Activated CD4-positive, alpha-beta T cell treated with anti-CD3 and anti-CD28 coated beads, Interleukin-2, Interleukin-6, amounts not matched to agents 100 ng/mL and 50 ng/mL, durations not matched to agents 16 hours and 8 hours (primary cell): ENCODE data around the gene THEMIS.
"Not testable (repeated sequence)": the region's sequence is repeated elsewhere in the genome, so short reads cannot be mapped to it uniquely, and the experiment has no call there.

Source experiments
- DNase-seq: peaks from one replicate; pipeline ENCODE4 v3.0.0-alpha.2; 2020

The THEMIS gene

DNA sequence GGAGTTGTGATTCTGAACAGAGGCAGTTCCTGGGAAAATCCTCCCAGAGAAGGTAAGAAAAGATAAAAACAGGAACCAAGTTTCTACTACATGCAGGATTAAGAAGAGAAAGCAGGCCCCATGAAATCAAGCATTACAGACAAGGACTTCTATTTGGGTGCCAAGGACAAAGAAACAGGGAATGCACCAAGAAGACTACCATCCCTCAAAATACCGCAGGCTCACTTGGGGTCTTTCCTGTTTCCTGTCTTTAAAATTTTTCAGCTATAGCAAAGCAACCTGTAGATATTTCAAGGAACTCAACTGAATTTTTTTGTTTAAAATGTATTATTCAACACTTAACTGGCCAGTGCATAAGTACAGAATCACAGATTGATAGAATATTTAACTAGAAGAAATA, 107.5 kb downstream of the THEMIS start:
- DNase-seq: no peak

DNA sequence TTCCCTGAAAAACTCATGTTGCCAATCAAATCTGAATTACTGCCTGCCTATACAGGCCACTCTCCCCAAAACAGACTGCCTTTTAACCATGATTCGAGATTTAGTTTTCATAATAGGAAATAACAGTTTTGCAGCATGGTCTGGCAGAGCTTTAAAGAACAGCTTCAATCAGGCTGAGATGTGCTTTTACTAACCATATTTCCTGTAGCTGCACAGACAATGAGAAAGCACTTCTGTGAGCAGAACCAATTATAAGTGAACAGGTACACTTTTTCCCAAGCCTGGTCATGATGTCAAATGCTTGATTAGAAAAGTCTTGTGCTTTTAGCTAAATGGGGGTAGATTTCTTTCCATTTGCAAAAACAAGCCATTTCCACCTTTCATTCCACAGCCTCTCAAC, 108.2 kb downstream of the THEMIS start:
- no peak for DNase-seq

DNA sequence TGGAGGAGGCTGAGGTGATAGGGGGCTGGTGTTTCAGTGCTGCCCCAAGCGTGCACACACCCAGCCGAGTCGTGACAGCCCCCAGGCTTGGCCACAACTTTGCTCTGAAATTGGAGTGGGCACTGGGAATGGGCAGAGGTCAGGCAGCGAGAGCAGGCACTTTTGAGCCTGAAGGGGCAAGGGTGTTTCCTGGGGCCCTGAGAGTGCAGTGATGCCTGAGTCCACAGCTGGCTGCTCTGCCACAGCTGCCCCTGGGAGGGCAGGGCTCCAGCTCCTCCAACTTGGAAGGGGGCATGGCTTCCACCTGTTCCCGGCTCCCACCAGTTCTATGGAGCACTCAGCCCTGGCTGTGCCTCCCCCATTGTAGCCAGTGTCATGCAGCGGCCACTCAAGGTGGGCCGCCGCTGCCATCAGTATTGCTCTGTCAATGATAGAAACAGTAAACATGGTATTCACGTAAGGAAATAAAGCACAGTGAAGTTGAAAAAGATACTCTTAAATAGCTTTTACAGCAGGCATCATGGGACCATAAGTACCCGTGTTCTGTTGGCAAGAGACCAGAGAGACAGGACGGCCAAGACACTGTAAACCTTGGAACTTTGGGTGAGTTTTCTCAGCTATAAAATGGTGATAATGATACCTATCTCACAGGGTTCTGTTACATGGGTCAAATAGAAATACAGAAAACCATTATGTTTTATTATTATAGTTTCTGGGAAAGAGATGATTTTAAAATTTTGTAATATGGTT, 108.9 kb downstream of the THEMIS start:
- no peak for DNase-seq

DNA sequence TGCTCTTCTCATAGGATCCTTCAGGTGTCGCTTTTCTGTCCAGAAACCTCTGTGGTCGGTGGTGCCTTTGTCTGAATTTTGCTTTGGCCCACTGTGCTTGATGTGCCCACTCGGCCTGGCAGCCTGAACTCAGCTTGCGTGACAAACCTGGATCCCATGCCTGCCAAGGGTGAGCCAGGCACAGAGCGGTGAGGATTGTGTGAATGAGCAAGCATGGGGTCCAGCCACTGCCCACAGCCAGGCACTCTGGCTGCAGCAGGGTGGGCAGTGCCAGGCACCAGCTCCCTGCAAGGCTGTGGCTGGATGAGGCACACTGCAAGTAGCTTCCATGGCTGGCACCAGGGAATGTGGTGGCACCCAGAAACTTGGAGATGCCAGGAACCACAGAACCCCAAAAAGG, 110.3 kb downstream of the THEMIS start:
- no peak for DNase-seq

DNA sequence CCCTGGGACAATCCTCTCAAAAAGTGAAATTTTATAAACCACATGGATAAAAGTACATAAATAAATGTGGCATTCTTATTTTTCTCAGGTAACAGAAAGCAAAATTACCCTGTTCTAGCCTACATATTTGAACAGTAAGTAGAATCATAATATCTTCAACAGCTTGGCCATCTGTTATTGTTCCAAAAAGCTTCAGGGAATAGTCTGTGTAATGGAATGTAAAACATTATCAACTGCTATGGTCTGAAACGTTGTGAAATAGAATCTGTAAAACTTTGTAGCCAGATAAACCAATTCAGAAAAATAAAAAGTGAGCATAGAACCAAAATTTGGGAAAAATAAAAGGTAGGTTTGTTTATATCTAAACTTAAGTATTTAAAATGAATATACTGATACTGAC, 114.7 kb downstream of the THEMIS start:
- DNase-seq: no peak

DNA sequence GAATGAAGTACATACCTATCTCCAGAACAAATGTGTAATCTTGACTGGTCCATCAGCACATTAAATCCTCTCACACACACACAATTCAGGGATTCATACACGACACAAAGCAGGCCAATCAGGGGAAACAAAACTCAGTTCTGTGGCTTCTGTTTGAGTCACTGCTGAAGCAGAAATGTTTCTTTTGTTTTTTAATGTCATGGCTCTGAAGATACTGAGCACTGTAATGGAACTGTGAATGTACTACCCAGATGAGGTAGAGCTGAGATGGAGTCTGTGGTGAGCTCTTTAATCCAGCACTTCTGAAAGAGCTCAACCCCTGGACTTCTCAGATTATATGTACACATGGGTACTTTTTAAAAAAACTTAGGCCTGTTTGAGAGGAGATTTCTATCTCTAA, 116.4 kb downstream of the THEMIS start:
- peak; percentile 18 for DNase-seq

DNA sequence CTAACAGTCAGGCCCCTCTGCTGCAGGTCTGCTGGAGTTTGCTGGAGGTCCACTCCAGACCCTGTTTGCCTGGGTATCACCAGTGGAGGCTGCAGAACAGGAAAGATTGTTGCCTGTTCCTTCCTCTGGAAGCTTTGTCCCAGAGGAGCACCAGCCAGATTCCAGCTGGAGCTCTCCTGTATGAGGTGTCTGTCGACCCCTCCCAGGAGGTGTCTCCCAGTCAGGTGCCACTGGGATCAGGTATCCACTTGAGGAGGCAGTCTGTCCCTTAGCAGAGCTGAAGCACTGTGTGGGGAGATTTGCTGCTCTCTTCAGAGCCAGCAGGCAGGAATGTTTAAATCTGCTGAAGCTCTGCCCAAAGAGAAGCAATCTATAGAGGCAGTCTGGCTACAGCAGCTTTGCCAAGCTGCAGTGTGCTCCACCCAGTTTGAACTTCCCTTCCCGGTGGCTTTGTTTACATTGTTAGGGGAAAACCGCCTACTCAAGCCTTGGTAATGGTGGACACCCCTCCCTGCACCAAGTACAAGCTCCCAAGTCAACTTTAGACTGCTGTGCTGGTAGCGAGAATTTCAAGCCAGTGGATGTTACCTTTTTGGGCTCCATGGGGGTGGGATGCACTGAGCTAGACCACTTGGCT, 119.1 kb downstream of the THEMIS start:
- DNase-seq: not testable (repeated sequence)

DNA sequence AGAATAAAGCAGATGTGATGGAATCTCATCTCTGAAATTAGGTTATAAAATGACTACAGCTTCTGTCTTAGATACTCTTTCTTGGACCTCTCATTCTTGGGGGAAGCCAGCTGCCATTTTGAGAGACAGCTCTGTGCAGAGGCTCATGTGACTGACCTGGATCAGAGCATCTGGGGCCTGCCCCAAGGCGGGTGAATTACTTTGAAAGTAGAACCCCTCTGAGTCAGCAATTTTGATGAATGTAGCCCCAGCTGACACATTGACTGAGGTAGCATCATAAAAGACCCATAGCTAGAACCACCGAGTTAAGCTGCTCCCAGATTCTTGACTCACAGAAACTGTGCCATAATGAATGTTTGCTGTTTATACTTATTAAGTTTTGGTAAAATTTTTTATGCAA, 124.5 kb downstream of the THEMIS start:
- no peak for DNase-seq

DNA sequence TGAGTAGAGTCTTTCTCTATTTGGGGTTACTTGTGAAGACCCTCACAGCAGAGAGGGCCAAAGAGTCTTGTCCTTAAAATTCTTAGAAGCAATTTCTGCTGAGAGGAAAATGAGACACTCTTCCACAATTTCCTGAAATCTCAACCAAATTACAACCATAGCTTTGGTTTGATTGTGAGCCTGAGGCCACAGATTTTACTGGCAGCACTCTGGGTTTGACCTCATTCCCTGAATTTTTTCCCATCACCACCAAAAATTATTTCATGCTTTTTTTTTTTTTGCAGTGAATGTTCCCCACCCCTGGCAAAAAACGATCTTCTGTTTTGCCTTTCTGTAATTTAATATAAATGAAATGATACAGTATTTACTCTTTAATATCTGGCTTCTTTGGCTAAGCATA, 125.5 kb downstream of the THEMIS start:
- no peak for DNase-seq

DNA sequence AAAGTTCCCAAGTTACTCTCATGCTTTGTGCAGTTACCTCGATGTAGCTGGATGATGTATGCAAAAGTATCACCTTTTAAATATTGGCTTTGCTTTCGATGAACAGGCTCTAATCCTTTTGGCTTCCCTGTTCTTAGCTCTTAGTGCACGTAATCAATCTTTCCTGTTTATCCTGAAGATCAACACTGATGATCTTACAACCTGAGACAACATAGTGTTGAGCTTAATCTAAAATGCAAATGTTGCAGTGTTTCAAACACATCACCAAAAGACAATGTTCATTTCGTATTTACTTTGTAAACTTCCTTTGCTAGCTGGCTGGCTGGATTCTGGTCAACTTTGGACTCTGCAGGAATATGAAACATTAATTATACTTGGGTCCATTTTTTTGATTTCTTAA, 132.1 kb downstream of the THEMIS start:
- DNase-seq: no peak

DNA sequence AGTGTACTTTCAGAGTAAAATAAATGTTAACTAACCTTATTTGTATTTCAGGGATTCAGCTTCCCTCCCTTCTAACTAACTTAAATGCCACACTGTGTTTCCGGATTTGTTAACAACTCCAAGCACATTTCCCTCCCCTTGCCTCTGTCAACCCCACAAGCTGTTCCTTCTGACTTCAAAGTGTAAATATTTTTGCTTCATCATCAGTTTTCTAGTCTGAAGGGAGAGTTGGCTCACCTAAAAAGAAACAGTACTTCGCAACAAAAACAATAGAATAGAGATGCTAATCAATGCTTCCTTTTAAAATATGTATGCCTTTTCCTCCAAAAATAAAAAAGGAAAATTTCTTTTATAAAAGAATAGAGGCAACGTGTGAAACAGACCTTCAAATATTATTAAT, 132.6 kb downstream of the THEMIS start:
- no peak for DNase-seq

DNA sequence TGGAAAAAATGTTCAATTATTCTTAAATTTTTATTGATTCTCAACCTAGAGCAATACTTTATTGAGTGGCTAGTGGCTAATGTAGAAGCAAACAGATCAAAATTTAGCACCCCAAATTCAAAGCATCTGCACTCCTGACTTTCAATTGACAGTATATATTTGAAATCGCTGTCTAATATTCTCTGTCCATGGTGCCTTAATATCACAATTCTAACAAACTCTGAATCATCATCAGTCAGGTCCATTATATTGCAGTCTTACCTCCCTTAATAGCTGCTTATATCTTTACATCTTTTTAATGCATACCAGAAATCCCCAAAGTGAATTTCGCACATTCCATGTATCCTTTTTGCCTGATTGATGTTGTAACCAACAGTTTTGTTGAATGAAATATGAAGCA, 134.9 kb downstream of the THEMIS start:
- no peak for DNase-seq

DNA sequence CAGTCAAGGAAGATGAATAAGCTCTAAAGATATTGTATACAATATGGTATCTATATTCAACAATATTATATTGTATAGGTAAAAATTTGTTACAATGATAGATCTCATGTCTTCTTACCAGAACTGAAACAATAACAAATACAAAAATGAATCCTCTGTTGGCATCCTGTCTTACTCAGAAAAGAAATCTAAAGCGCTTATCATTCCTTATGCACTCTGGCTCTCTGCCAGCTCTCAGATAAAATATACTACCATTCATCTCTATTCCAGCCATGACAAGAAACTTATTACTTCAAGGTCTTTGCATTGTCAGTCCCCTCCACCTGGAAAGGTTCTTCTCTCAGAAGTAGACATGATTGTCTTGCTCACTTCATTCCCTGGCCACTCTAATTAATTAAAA, 138.6 kb downstream of the THEMIS start:
- peak; percentile 17 for DNase-seq

DNA sequence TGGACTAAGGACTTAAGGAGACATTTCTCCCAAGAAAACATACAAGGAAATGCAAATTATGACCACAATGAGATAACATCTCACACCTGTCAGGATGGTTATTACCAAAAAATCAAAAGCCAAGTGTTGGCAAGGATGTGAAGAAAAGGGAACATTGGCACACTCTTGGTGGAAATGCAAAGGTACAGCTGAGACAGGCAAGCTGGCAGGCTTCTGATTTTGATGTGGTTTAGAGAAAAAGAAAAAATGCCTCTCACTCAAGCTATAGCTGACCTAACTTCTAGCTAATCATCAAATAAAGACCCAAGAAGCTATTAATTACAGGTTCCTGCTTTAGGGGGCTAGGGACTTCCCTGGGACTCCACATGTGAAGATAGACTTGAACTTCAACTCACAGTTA, 139.8 kb downstream of the THEMIS start:
- no peak for DNase-seq

DNA sequence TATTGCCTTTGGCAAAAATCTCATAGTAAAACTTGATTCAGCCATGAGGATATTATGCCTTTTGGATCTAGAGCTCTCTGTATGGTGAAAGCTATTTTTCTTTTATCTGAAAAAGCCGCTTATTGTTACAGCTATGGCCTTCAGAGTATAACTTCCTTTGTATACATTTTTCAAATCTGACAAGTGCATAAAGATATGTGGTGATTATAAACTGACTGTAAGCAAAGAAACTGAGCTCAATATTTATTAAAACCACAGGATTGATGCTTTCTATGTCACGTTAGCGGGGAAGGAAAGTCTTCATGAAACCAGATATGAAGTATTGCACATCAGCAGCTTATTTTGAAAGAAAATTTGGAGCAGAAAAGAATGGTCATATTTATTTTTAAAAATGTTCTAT, 151.8 kb downstream of the THEMIS start:
- no peak for DNase-seq

DNA sequence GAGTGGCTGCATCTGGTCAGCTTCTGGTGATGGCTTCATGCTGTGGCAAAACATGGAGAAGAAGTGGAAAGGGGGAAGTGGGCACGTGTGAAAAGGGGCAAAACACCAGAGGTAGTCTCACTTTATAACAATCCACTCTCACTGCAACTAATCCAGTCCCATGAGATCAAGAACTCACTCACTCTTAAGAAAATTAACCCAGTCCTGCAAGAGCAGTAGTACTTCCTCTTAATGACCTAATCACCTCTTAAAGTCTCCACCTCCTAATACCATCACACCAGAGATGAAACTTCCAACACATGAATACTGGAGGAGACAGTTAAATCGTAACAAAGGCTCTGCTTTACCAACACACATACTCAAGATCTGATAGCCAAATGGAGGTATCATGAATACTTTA, 152.6 kb downstream of the THEMIS start:
- DNase-seq: no peak

DNA sequence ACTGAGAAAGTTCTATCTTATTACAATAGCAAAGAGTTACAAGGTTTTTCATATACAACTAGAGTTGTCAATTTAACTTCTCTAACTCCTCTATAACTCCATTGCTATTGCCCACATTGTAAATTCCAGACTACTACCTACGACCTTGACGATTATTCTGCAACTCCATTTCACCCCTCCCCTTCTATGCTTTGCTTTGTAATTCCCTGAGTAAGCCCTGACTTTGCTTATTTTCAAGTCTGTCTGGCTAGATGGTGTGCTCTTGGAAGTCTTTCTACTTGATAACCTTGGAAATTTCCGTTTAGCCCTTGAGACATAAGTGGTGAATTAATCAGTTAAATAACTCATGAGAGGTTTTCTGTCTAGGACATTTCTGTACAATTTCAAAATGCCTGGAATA, 162.4 kb downstream of the THEMIS start:
- DNase-seq: no peak

DNA sequence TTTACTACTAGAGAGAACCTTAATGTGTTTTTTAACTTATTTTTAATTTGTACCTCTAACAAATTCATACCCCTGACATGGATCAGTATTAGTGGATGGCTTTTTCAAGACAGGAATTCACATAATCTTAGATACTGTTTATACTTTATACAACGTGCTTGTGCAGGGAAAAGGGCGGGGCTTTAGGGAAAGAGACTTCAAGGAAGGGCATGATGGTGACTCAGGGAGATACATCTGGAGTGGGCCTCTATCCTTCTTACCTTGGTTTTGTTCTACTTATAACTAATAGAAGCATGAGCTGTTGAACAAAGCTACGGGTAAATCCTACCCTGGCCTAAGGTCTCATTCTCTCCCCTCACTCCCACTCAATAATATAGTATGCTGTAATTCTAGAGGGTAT, 163.1 kb downstream of the THEMIS start:
- no peak for DNase-seq

DNA sequence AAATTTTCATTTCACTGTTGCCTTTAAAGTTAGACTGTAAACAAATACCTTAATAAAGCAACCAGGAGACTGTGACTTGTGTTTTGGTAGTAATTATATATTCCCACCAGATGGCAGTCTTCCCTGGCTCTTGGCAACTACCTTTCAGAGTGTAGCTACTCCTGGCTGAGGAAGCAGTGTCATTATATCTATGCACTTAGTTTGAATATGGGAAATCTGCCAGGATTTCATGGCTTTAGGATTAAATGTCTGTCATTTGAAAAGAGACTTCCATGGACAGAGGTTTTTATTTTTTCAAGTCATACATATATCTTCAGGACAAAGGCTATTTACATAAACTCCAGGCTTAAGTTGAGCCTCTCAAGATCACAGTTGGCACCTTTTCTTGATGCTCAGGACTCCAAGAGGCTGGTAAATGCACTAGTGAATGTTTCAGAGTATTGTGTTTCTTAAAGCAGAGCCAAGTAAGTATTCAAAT, 163.8 kb downstream of the THEMIS start:
- peak; percentile 74 for DNase-seq

DNA sequence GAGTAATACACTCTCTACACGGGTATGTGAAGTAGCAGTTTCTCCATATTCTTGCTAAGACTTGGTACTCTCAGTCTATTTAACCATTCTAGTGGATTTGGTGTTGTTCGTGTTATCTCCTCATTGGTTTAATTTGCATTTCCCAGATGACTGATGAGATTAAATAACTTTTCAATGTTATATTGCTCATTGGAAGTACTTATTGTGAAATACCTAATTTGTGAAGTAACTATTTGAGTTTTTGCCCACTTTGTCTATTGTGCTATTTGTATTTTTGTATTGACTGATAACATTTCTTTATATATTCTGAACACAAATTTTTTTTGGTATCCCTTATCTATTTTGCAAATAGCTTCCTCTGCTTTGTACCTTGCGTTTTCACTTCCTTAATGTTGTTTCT, 167.9 kb downstream of the THEMIS start:
- no peak for DNase-seq

DNA sequence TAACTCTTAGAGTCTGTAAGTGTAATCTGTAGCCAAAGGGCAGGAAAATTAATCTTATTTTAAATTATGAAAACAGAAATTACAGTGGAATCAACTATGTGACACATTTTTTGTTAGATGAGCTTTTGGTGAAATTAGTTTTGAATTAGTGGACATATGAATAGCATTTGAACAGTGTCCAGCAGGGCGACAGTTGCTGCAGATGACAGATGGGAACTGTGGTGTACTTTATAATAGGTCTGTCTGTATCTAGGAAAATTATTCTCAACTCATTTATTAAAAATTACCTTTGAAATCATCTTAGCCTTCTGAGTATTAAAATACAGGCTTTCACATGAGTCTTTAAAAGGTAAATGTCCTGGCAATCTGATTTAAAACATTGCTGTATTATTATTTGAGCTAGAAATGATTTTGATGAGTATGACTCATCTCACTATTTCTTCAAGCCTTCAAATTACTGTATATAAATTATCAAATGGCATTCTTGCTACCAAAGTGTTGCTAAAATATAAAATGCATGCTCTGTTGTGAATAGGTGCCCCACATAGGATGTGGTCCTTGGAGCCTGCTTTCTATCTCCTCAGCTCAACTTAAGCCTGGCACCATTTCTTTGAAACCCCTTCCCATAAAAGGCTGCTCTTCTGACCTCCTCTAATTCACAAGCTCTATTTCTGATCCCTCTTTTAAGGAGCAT, 173.5 kb downstream of the THEMIS start:
- no peak for DNase-seq

DNA sequence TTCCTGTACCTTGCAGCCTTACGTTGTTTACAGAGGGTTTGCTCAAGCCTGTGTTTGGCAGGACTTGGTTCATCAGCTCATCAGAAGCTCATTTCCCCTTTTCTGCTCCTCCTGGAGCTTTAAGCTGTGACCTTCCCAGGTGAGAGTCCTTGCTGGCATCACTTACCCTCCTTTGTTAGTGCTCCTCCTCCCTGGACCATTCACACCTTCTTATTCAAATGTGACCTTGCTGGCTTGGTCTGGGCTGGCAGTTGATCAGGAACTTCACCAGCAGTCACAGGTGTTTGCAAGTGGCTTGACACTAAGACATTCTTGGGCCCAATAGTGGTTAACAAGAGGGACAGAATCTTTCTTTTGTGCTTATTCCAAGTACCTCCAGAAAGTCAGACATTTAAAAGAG, 175.0 kb downstream of the THEMIS start:
- no peak for DNase-seq

DNA sequence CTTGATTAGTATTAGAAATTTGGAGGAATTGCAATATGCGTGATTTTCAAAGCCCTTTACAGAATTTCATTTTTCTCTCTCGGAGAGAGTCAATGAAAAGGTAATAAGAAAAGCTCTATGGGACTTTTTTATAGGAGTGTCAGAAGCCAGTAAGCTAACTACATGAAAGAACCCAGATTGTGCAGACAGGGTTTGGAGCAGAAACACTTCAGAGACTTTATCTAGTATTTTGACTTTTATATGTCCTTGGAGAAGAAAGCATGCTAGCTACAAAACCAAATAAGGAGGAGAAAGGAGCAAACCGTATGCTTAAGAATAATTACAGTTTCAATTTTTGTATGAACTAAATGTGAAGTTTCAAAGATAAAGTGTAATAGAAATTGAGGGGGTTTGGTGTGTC, 182.2 kb downstream of the THEMIS start:
- DNase-seq: no peak

DNA sequence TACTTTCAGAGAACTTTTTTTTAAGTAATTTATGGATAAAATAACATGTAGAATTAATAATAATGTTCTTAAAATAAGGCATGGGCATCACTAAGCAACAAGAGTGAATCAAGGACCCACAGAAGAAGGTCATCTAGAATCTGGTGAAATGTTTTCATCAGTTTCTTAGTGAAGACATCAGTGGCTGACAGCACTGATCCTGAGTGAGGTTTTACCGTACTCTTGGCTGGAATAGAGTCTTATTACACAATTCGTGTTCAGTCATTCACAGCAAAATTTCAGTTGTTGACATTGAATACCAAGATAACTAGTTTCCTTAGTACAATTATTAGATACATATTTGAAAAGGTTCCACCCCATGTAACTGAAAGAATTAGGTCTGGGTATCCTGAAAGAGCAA, 183.5 kb downstream of the THEMIS start:
- DNase-seq: no peak
